ENCODE data around the gene COQ5. TPM values are rescaled to one million over a fixed set of nuclear protein-coding genes. Genes with fewer than 3 reads are reported as not detected.
A peak's percentile ranks its signal among the peaks of the same experiment; 100 is the strongest.

COQ5 gene
- total and polyA plus RNA-seq, 8 donors: 2.6 to 32.4 (median 25.9) TPM

DNA sequence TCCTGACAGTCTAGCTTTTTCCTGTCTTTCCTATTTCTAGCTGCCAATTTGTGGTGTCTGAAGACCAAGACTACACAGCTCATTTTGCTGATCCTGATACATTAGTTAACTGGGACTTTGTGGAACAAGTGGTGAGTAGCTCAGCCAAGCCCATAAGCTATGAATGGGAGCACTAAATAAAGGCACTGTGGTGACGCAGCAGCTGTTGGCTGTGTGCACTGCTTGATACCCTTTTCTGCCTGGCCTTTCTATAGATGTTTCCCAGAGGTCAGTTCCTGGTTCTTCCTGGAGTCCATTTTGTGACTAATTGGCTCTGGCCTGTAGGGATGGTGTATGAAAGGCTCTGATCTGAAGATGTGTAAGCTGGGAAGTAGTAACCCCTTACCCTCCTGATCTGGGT lies 25.7 kb upstream of the COQ5 start:
- no peak for TF ChIP-seq POLR2A (IDR thresholded peaks at IDR 0.05)
- no peak for TF ChIP-seq EP300 (IDR thresholded peaks at IDR 0.05)
- H3K36me3 ChIP-seq: peaks cover 47 to 97% (median 96%) of the 10 kb centered on the region in 4 donors
- intact Hi-C loops (cut with DNase I; ENCODE audit: low total_unique reads): no loop called here

DNA sequence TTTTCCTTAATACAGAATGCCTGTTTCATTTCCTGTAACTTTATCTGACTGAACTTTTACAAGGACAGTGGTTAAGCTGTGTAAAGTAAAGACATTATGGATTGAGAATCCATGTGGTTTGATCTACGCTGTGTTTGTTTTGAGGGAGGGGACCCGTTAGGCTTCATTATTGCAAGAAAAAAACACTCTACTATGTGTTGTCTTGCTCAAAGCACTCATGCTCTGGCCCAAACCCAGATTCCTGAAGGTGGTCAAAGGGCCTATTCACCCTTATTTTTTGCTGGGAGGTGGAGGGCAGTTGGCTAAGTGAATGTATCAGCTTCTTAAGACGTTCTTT lies 17.1 kb upstream of the COQ5 start:
- intact Hi-C loops (cut with DNase I; ENCODE audit: low total_unique reads): no loop called here

More for the DNA sequence above, 25.7 kb upstream of the COQ5 start:
- peak overlapping the region in 2 of 5 donors; percentile 1 to 41 for H3K27ac ChIP-seq
- H3K27me3 ChIP-seq: no peaks in the 10 kb centered on the region
- H3K4me3 ChIP-seq: no peak overlapping the region
- peaks cover 11 to 36% (median 28%) of the 10 kb centered on the region in 4 donors for H3K4me1 ChIP-seq
- no peak for DNase-seq
- 73 to 96% (median 88%) methylated on average over 1 of the region's 1 CpG for WGBS, 5 donors
- no peaks in the 10 kb centered on the region for H3K9me3 ChIP-seq

DNA sequence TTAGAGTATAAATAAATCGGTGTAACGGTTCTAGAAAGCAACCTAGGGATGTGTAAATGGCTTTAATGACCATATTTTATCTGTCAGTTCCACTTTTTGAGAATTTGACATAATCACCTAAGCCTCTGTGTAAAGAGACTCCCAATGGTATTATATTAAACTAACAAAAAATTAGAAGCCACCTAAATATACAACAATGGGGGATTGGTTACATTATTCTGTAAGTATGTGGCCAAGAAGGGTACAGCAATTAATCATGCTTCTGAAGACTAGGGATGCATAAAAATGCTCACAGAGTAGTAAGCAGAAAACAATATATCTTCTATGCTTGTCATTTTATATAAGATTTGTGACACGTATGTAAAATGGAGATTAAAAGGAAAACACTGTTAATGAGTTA lies 15.7 kb upstream of the COQ5 start:
- Histone ChIP-seq H3K4me1 (peaks cover 39 to 91% (median 76%) of the 10 kb centered on the region in 4 donors), H3K4me3 (no peak overlapping the region), H3K27ac (peak overlapping the region in 1 of 5 donors; percentile 15), H3K9me3 (no peaks in the 10 kb centered on the region), H3K27me3 (no peaks in the 10 kb centered on the region), H3K36me3 (peaks cover 30 to 80% (median 49%) of the 10 kb centered on the region in 4 donors)
- intact Hi-C loops (cut with DNase I; ENCODE audit: low total_unique reads): no loop called here
- DNase-seq: no peak
- WGBS, 5 donors: 74 to 83% (median 75%) methylated on average over 3 of the region's 3 CpGs
- no peak for TF ChIP-seq POLR2A (IDR thresholded peaks at IDR 0.05)
- no peak for TF ChIP-seq EP300 (IDR thresholded peaks at IDR 0.05)
- TF ChIP-seq, protein P1, sequence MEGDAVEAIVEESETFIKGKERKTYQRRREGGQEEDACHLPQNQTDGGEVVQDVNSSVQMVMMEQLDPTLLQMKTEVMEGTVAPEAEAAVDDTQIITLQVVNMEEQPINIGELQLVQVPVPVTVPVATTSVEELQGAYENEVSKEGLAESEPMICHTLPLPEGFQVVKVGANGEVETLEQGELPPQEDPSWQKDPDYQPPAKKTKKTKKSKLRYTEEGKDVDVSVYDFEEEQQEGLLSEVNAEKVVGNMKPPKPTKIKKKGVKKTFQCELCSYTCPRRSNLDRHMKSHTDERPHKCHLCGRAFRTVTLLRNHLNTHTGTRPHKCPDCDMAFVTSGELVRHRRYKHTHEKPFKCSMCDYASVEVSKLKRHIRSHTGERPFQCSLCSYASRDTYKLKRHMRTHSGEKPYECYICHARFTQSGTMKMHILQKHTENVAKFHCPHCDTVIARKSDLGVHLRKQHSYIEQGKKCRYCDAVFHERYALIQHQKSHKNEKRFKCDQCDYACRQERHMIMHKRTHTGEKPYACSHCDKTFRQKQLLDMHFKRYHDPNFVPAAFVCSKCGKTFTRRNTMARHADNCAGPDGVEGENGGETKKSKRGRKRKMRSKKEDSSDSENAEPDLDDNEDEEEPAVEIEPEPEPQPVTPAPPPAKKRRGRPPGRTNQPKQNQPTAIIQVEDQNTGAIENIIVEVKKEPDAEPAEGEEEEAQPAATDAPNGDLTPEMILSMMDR (IDR thresholded peaks at IDR 0.05): no peak
- TF ChIP-seq POLR2AphosphoS5 (IDR thresholded peaks at IDR 0.05): no peak

More for the DNA sequence above, 17.1 kb upstream of the COQ5 start:
- TF ChIP-seq POLR2A (IDR thresholded peaks at IDR 0.05): no peak
- TF ChIP-seq, protein P1 (IDR thresholded peaks at IDR 0.05): no peak
- no peak for TF ChIP-seq POLR2AphosphoS5 (IDR thresholded peaks at IDR 0.05)
- TF ChIP-seq EP300 (IDR thresholded peaks at IDR 0.05): no peak
- no peak for DNase-seq
- 31 to 58% (median 46%) methylated on average over 3 of the region's 3 CpGs for WGBS, 5 donors
- H3K36me3 ChIP-seq: peaks cover 30 to 87% (median 61%) of the 10 kb centered on the region in 4 donors
- H3K9me3 ChIP-seq: no peaks in the 10 kb centered on the region
- no peak overlapping the region for H3K4me3 ChIP-seq
- H3K4me1 ChIP-seq: peaks cover 38 to 91% (median 74%) of the 10 kb centered on the region in 4 donors
- H3K27me3 ChIP-seq: no peaks in the 10 kb centered on the region
- peak overlapping the region in 2 of 5 donors; percentile 29 to 43 for H3K27ac ChIP-seq

DNA sequence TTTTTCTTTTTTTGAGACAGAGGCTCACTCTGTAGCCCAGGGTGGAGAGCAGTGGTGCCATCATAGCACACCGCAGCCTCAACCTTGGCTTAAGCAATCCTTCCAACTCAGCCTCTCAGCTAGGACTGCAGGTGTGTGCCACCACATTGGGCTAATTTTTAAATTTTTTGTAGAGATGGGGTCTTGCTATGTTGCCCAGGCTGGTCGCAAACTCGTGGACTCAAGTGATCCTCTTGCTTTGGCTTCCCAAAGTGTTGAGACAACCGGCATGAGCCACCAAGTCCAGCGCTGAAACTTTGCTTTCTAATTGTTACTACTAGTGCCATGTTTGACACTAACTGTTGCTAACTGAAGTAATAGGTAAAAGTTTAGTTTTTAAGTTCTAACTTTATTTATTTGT lies 13.2 kb upstream of the COQ5 start:
- Histone ChIP-seq H3K4me1 (peaks cover 64 to 98% (median 88%) of the 10 kb centered on the region in 4 donors), H3K36me3 (peaks cover 10 to 55% (median 27%) of the 10 kb centered on the region in 4 donors), H3K27ac (peak overlapping the region in 2 of 5 donors; percentile 98), H3K9me3 (no peaks in the 10 kb centered on the region), H3K27me3 (no peaks in the 10 kb centered on the region), H3K4me3 (no peak overlapping the region)
- DNase-seq: no peak
- intact Hi-C loops (cut with DNase I; ENCODE audit: low total_unique reads): no loop called here
- no peak for TF ChIP-seq EP300 (IDR thresholded peaks at IDR 0.05)
- no peak for TF ChIP-seq POLR2AphosphoS5 (IDR thresholded peaks at IDR 0.05)
- no peak for TF ChIP-seq POLR2A (IDR thresholded peaks at IDR 0.05)
- TF ChIP-seq, protein P1 (IDR thresholded peaks at IDR 0.05): no peak
- 95 to 98% (median 97%) methylated on average over 5 of the region's 5 CpGs for WGBS, 5 donors

DNA sequence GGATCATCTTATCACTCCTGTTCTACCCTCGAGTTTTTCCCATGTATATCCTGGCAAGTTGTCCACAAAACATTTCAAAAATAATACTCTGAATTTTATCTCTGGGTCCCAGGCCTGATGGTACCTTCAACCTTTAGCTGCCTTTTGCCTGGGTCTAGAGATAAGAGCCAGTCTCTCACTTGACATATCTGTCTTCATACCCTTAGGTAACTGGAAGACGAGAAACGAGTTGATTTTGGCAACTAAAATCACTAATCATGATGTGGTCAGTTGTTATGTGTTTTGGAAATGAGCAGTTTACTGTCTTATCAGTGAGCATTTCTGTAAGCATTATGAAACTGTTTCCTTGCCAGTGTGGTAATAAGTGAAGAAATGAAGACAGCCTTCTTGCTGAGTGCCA lies 11.5 kb upstream of the COQ5 start:
- DNase-seq: no peak
- TF ChIP-seq EP300 (IDR thresholded peaks at IDR 0.05) (no peak), POLR2AphosphoS5 (IDR thresholded peaks at IDR 0.05) (peak in 1 of 3 donors; percentile 5), POLR2A (IDR thresholded peaks at IDR 0.05) (no peak)
- peaks cover 76 to 100% (median 91%) of the 10 kb centered on the region in 4 donors for H3K4me1 ChIP-seq
- H3K27me3 ChIP-seq: no peaks in the 10 kb centered on the region
- H3K9me3 ChIP-seq: no peaks in the 10 kb centered on the region
- H3K4me3 ChIP-seq: no peak overlapping the region
- 11 to 17% (median 15%) methylated on average over 3 of the region's 3 CpGs for WGBS, 5 donors
- H3K27ac ChIP-seq: peak overlapping the region in 4 of 5 donors; percentile 95 to 98 (median 98)
- peaks cover 0 to 38% (median 16%) of the 10 kb centered on the region in 4 donors for H3K36me3 ChIP-seq
- intact Hi-C loops (cut with DNase I; ENCODE audit: low total_unique reads): no loop called here
